HepG2 (cell line): ENCODE measurements around the gene IGFLR1. TPM values are rescaled to one million over a fixed set of nuclear protein-coding genes. Genes with fewer than 3 reads are reported as not detected.
A peak's percentile ranks its signal among the peaks of the same experiment; 100 is the strongest.

ENCODE experiments used
- AGO2 ChIP-seq: fragments of 200-400 bp; formaldehyde crosslinking; optimal IDR thresholded peaks from 2 replicates; pipeline ENCODE3; 2017; ENCODE audit warnings: mild to moderate bottlenecking, low read depth, low read length, moderate library complexity
- BRD4 ChIP-seq: sonication (generic); formaldehyde crosslinking; IDR thresholded peaks from 2 replicates; pipeline ENCODE4 v1.4.0; 2020; ENCODE audit warnings: missing genetic modification reagents
- CAMTA2 ChIP-seq: sonication (generic); formaldehyde crosslinking; IDR thresholded peaks from 2 replicates; pipeline ENCODE4 v1.4.0; 2020; ENCODE audit warnings: mild to moderate bottlenecking, missing genetic modification reagents, borderline replicate concordance
- CEBPG ChIP-seq: IDR thresholded peaks from 2 replicates; pipeline ENCODE4 v1.6.1; 2016
- ESRRA ChIP-seq: sonication (generic); formaldehyde crosslinking; IDR thresholded peaks from 2 replicates; pipeline ENCODE4 v1.5.1; 2020; ENCODE audit warnings: mild to moderate bottlenecking, low read depth, missing genetic modification reagents
- KDM4B ChIP-seq: sonication (generic); formaldehyde crosslinking; IDR thresholded peaks from 2 replicates; pipeline ENCODE4 v1.4.0; 2020; ENCODE audit warnings: missing genetic modification reagents
- KDM6A ChIP-seq: IDR thresholded peaks from 2 replicates; pipeline ENCODE4 v1.6.1; 2016; ENCODE audit warnings: low read depth
- MEF2D ChIP-seq: sonication (generic); formaldehyde crosslinking; IDR thresholded peaks from 2 replicates; pipeline ENCODE4 v1.5.1; 2020; ENCODE audit warnings: mild to moderate bottlenecking, missing genetic modification reagents
- NFIC ChIP-seq: IDR thresholded peaks from 2 replicates; pipeline ENCODE4 v1.6.1; 2012; ENCODE audit warnings: mild to moderate bottlenecking, low read length, inconsistent platforms
- RXRB ChIP-seq: IDR thresholded peaks from 2 replicates; pipeline ENCODE4 v1.6.1; 2016; ENCODE audit warnings: borderline replicate concordance, missing genetic modification reagents, missing compliant biosample characterization
- SOX6 ChIP-seq, 2 experiments: fragments of 450-650 bp in 1 of 2; sonication (generic) in 1 of 2; formaldehyde crosslinking in 1 of 2; IDR thresholded peaks; 2 replicates each; pipeline versions ENCODE4 v1.4.0 to v1.6.1; 2017 to 2020; ENCODE audit warnings: antibody characterized with exemption in 1 of 2, mild to moderate bottlenecking in 1 of 2, missing genetic modification reagents in 1 of 2
- SP5 ChIP-seq: IDR thresholded peaks from 2 replicates; pipeline ENCODE4 v1.6.1; 2016; ENCODE audit warnings: low read depth, borderline replicate concordance
- TCF7L2 ChIP-seq: IDR thresholded peaks from 2 replicates; pipeline ENCODE4 v1.6.1; 2011; ENCODE audit warnings: mild to moderate bottlenecking, low read depth, low read length, moderate library complexity
- WIZ ChIP-seq: sonication (generic); formaldehyde crosslinking; IDR thresholded peaks from 2 replicates; pipeline ENCODE4 v1.5.1; 2020; ENCODE audit warnings: mild to moderate bottlenecking, missing genetic modification reagents
- ZNF350 ChIP-seq: sonication (generic); formaldehyde crosslinking; IDR thresholded peaks from 2 replicates; pipeline ENCODE4 v1.4.0; 2020; ENCODE audit warnings: mild to moderate bottlenecking, low read depth, missing genetic modification reagents, borderline replicate concordance
- ZNF589 ChIP-seq: sonication (generic); formaldehyde crosslinking; conservative IDR thresholded peaks from 2 replicates; pipeline ENCODE4 v1.8.0; 2022; ENCODE audit warnings: mild to moderate bottlenecking, moderate library complexity, missing genetic modification reagents
- ZNF703 ChIP-seq: sonication (generic); formaldehyde crosslinking; IDR thresholded peaks from 2 replicates; pipeline ENCODE4 v1.5.1; 2020; ENCODE audit warnings: missing genetic modification reagents, mild to moderate bottlenecking, moderate library complexity, borderline replicate concordance
- ZNF749 ChIP-seq: sonication (generic); formaldehyde crosslinking; IDR thresholded peaks from 2 replicates; pipeline ENCODE4 v1.8.0; 2022; ENCODE audit warnings: mild to moderate bottlenecking, missing genetic modification reagents, moderate library complexity, borderline replicate concordance
- polyA plus RNA-seq, 8 experiments: library from polyadenylated mRNA; depleted of rRNA in 3 of 8; stranded (reverse) in 7 of 8; unstranded in 1 of 8; fragments of >200 nt; fragmentation: Illumina TruSeq in 4 of 8; extraction: Trizol in 4 of 8; gene quantifications; 2 replicates each; pipeline versions ENCODE4 v1.2.1 to v1.2.3, GENCODE V29; 2011 to 2016; ENCODE audit warnings: low read depth in 4 of 8, missing spikeins in 1 of 8, mixed read lengths in 1 of 8; ENCODE audit not compliant: insufficient read depth in 1 of 8
- total RNA-seq, 5 experiments: library from RNA; depleted of rRNA; stranded (reverse); fragments of >200 nt; fragmentation: Illumina TruSeq; extraction: Trizol; gene quantifications; 2 replicates each; pipeline ENCODE4 v1.2.3, GENCODE V29; 2016; ENCODE audit warnings: low read depth in 1 of 5
- TF ChIP-seq, protein P1 (sequence below): sonication (generic); formaldehyde crosslinking; IDR thresholded peaks from 2 replicates; pipeline ENCODE4 v1.9.0; 2022; ENCODE audit warnings: missing genetic modification reagents, mild to moderate bottlenecking, borderline replicate concordance
- TF ChIP-seq, protein P2 (sequence below): sonication (generic); formaldehyde crosslinking; conservative IDR thresholded peaks from 2 replicates; pipeline ENCODE4 v1.8.0; 2022; ENCODE audit warnings: mild to moderate bottlenecking, moderate library complexity, missing genetic modification reagents
- TF ChIP-seq, protein P3 (sequence below): sonication (generic); formaldehyde crosslinking; IDR thresholded peaks from 2 replicates; pipeline ENCODE4 v1.5.0; 2020; ENCODE audit warnings: missing genetic modification reagents, mild to moderate bottlenecking, borderline replicate concordance
- TF ChIP-seq, protein P4 (sequence below): sonication (generic); formaldehyde crosslinking; IDR thresholded peaks from 2 replicates; pipeline ENCODE4 v1.5.0; 2020; ENCODE audit warnings: missing genetic modification reagents
- TF ChIP-seq, protein P5 (sequence below): sonication (generic); formaldehyde crosslinking; IDR thresholded peaks from 2 replicates; pipeline ENCODE4 v1.4.0; 2020; ENCODE audit warnings: missing genetic modification reagents, low read depth, mild to moderate bottlenecking, borderline replicate concordance

IGFLR1 gene
- total and polyA plus RNA-seq, 2 of the 13 experiments (the other 11 are each of a cell fraction or from before 2014, with no cell fraction given) = 5.4 to 8.9 TPM

DNA sequence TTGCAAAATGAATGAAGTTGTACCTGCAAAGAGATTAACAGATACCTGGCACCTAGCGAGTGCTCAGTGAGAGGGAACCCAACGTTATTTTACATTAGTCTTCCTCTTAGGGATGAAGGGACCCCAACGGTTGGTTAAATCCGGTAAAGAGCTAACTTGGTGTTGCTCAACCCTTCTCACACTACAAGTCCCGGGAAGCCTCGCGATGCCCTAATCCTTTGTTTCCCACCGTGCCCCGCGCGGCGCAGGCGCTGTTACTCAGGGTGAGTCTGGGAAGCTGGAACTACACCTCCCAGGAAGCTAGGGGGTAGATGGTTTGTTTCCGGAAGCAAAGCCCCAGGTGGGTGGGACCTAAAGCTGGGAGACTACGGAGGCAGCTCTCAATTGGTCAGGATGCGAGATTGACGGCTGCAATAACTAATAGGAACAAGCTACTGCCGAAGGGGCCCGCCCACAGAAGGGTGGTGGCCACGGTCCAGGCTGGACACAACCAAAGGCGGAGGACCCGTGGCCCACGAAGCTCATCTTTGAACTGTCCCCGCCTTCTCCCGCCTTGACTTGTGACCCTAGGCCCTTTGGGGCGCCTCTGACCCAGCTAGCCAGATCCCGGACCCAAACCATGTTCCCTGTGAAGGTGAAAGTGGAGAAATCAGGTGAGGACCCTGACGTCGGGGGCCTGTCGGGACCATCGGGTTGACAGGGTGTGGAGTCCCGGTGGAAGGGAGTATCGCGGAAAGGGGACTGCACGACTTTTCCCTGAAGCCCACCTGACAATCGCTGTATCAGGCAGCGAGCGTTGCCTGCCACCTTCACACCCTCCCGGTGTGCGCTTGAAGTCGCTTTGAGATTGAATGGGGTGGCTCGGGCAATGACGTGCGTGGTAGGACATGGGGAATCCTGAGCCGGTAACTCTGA is 6.1 kb upstream of the IGFLR1 start, which contains the start of gene LIN37 (continued):
- peak; percentile 70; the same call in 1 of the 2 replicates for TF ChIP-seq ESRRA (CRISPR knock-in tag)
- no peak for TF ChIP-seq ZNF749
- TF ChIP-seq ZNF350 = peak; percentile 85
- TF ChIP-seq, protein P1, sequence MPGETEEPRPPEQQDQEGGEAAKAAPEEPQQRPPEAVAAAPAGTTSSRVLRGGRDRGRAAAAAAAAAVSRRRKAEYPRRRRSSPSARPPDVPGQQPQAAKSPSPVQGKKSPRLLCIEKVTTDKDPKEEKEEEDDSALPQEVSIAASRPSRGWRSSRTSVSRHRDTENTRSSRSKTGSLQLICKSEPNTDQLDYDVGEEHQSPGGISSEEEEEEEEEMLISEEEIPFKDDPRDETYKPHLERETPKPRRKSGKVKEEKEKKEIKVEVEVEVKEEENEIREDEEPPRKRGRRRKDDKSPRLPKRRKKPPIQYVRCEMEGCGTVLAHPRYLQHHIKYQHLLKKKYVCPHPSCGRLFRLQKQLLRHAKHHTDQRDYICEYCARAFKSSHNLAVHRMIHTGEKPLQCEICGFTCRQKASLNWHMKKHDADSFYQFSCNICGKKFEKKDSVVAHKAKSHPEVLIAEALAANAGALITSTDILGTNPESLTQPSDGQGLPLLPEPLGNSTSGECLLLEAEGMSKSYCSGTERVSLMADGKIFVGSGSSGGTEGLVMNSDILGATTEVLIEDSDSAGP (CRISPR knock-in tag) = peak; percentile 79; the same call in 1 of the 2 replicates
- TF ChIP-seq BRD4 (CRISPR knock-in tag) = no peak
- no peak for TF ChIP-seq KDM4B (CRISPR knock-in tag)
- TF ChIP-seq, protein P2, sequence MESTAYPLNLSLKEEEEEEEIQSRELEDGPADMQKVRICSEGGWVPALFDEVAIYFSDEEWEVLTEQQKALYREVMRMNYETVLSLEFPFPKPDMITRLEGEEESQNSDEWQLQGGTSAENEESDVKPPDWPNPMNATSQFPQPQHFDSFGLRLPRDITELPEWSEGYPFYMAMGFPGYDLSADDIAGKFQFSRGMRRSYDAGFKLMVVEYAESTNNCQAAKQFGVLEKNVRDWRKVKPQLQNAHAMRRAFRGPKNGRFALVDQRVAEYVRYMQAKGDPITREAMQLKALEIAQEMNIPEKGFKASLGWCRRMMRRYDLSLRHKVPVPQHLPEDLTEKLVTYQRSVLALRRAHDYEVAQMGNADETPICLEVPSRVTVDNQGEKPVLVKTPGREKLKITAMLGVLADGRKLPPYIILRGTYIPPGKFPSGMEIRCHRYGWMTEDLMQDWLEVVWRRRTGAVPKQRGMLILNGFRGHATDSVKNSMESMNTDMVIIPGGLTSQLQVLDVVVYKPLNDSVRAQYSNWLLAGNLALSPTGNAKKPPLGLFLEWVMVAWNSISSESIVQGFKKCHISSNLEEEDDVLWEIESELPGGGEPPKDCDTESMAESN = no peak
- 0 out of 2 replicates have a peak, but pooled peaks have one; percentile 20 for TF ChIP-seq KDM6A (CRISPR knock-in tag)
- TF ChIP-seq, protein P3, sequence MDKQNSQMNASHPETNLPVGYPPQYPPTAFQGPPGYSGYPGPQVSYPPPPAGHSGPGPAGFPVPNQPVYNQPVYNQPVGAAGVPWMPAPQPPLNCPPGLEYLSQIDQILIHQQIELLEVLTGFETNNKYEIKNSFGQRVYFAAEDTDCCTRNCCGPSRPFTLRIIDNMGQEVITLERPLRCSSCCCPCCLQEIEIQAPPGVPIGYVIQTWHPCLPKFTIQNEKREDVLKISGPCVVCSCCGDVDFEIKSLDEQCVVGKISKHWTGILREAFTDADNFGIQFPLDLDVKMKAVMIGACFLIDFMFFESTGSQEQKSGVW (CRISPR knock-in tag) = no peak
- no peak for TF ChIP-seq NFIC
- no peak for TF ChIP-seq TCF7L2
- no peak for TF ChIP-seq WIZ
- no peak for TF ChIP-seq ZNF589 (CRISPR knock-in tag)
- TF ChIP-seq, protein P4, sequence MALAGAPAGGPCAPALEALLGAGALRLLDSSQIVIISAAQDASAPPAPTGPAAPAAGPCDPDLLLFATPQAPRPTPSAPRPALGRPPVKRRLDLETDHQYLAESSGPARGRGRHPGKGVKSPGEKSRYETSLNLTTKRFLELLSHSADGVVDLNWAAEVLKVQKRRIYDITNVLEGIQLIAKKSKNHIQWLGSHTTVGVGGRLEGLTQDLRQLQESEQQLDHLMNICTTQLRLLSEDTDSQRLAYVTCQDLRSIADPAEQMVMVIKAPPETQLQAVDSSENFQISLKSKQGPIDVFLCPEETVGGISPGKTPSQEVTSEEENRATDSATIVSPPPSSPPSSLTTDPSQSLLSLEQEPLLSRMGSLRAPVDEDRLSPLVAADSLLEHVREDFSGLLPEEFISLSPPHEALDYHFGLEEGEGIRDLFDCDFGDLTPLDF = no peak
- TF ChIP-seq CEBPG (CRISPR knock-in tag) = peak; percentile 97
- TF ChIP-seq CAMTA2 (CRISPR knock-in tag) = no peak
- TF ChIP-seq, protein P5, sequence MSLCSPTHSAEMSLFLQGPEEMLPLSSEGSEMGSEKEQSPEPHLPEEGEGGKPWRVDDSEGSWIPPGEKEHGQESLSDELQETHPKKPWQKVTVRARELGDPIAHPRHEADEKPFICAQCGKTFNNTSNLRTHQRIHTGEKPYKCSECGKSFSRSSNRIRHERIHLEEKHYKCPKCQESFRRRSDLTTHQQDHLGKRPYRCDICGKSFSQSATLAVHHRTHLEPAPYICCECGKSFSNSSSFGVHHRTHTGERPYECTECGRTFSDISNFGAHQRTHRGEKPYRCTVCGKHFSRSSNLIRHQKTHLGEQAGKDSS (CRISPR knock-in tag) = no peak
- no peak for TF ChIP-seq RXRB (CRISPR knock-in tag)
- no peak for TF ChIP-seq ZNF703 (CRISPR knock-in tag)
- TF ChIP-seq SP5 = peak; percentile 80
- TF ChIP-seq SOX6 (IDR thresholded peaks at IDR 0.05) = no peak
- peak; percentile 50 for TF ChIP-seq SOX6 (CRISPR knock-in tag; IDR thresholded peaks at IDR 0.05)
- peak; percentile 65; the same call in 1 of the 2 replicates for TF ChIP-seq MEF2D
- peak; percentile 46 for TF ChIP-seq AGO2
